ENCODE results near the gene SLC34A2. TPM values are rescaled to one million over a fixed set of nuclear protein-coding genes. Genes with fewer than 3 reads are reported as not detected.

Gene SLC34A2
- total RNA-seq, 2 donors from 2014 or later, result 2.0 to 7.3 TPM

GRCh38 chr4:25704516-25704915, 48.9 kb downstream of the SLC34A2 start:
- no peaks in the 10 kb centered on the region for H3K27me3 ChIP-seq
- 47 to 52% methylated on average over 2 of the region's 2 CpGs for WGBS, 2 donors
- H3K36me3 ChIP-seq (replicated peaks in 1 of 2; ENCODE audit: insufficient read depth in 1 of 2, low read depth in 2 of 2), result no peaks in the 10 kb centered on the region
- DNase-seq (no peak), ATAC-seq (no peak)
- intact Hi-C loops (cut with DNase I), result no loop called here
- H3K4me1 ChIP-seq, result no peaks in the 10 kb centered on the region
- TF ChIP-seq CTCF (IDR thresholded peaks at IDR 0.05), result no peak
- no peak for TF ChIP-seq POLR2A (IDR thresholded peaks at IDR 0.05)
- H3K4me3 ChIP-seq, result no peak overlapping the region
- no peaks in the 10 kb centered on the region for H3K9me3 ChIP-seq
- no peak overlapping the region for H3K27ac ChIP-seq

- no peaks in the 10 kb centered on the region for H3K9me3 ChIP-seq
- H3K4me3 ChIP-seq, result no peak overlapping the region
- no peaks in the 10 kb centered on the region for H3K36me3 ChIP-seq (replicated peaks in 1 of 2; ENCODE audit: insufficient read depth in 1 of 2, low read depth in 2 of 2)
- WGBS, 2 donors, result 56 to 75% methylated on average over 2 to 3 of the region's 3 CpGs
- no peaks in the 10 kb centered on the region for H3K4me1 ChIP-seq
- H3K27ac ChIP-seq, result no peak overlapping the region
- TF ChIP-seq CTCF (IDR thresholded peaks at IDR 0.05) (no peak), POLR2A (IDR thresholded peaks at IDR 0.05) (no peak)
- H3K27me3 ChIP-seq, result no peaks in the 10 kb centered on the region
- DNase-seq (no peak), ATAC-seq (no peak)
- intact Hi-C loops (cut with DNase I), result no loop called here
These were observed 55.0 kb downstream of the SLC34A2 start for GRCh38 chr4:25710637-25711036.

GRCh38 chr4:25712611-25713010, 57.0 kb downstream of the SLC34A2 start:
- Histone ChIP-seq H3K4me1 (no peaks in the 10 kb centered on the region), H3K36me3 (replicated peaks in 1 of 2; ENCODE audit: insufficient read depth in 1 of 2, low read depth in 2 of 2) (no peaks in the 10 kb centered on the region), H3K4me3 (no peak overlapping the region), H3K9me3 (no peaks in the 10 kb centered on the region), H3K27me3 (no peaks in the 10 kb centered on the region), H3K27ac (no peak overlapping the region)
- no peak for TF ChIP-seq POLR2A (IDR thresholded peaks at IDR 0.05)
- TF ChIP-seq CTCF (IDR thresholded peaks at IDR 0.05), result no peak
- ATAC-seq, result no peak
- intact Hi-C loops (cut with DNase I), result no loop called here
- 83 to 91% methylated on average over 2 of the region's 2 CpGs for WGBS, 2 donors
- DNase-seq, result no peak

- 89 to 91% methylated on average over 4 of the region's 4 CpGs for WGBS, 2 donors
- Histone ChIP-seq H3K9me3 (no peaks in the 10 kb centered on the region), H3K4me1 (no peaks in the 10 kb centered on the region), H3K27ac (no peak overlapping the region), H3K27me3 (no peaks in the 10 kb centered on the region), H3K4me3 (no peak overlapping the region), H3K36me3 (replicated peaks in 1 of 2; ENCODE audit: insufficient read depth in 1 of 2, low read depth in 2 of 2) (no peaks in the 10 kb centered on the region)
- DNase-seq (no peak), ATAC-seq (no peak)
- intact Hi-C loops (cut with DNase I), result no loop called here
- no peak for TF ChIP-seq CTCF (IDR thresholded peaks at IDR 0.05)
- TF ChIP-seq POLR2A (IDR thresholded peaks at IDR 0.05), result no peak
These were observed 58.2 kb downstream of the SLC34A2 start for GRCh38 chr4:25713812-25714211.

GRCh38 chr4:25722964-25723363, 67.3 kb downstream of the SLC34A2 start:
- Histone ChIP-seq H3K9me3 (no peaks in the 10 kb centered on the region), H3K27ac (no peak overlapping the region), H3K4me3 (no peak overlapping the region), H3K27me3 (no peaks in the 10 kb centered on the region), H3K36me3 (replicated peaks in 1 of 2; ENCODE audit: insufficient read depth in 1 of 2, low read depth in 2 of 2) (no peaks in the 10 kb centered on the region), H3K4me1 (no peaks in the 10 kb centered on the region)
- intact Hi-C loops (cut with DNase I), result no loop called here
- DNase-seq (no peak), ATAC-seq (no peak)
- WGBS, 2 donors, result 26 to 28% methylated on average over 3 of the region's 3 CpGs
- no peak for TF ChIP-seq CTCF (IDR thresholded peaks at IDR 0.05)
- no peak for TF ChIP-seq POLR2A (IDR thresholded peaks at IDR 0.05)
